PC-9 (cell line): ENCODE data around the gene MAP4K3. TPM values are rescaled to one million over a fixed set of nuclear protein-coding genes. Genes with fewer than 3 reads are reported as not detected.

Experiments used
- BruUV-seq: library from RNA; stranded (reverse); fragments of 400-500 nt; replicated peaks from 2 replicates; lab custom pipeline; 2021; lab: Mats Ljungman, UMichigan
- CTCF ChIA-PET: fragments of 300-600 bp; sonication (Branson Sonifier 250); formaldehyde crosslinking; loops from one replicate; lab custom pipeline; 2022; ENCODE audit warnings: antibody characterized with exemption; lab: Charles Lee
- POLR2A ChIA-PET: fragments of 300-600 bp; sonication (Branson Sonifier 250); formaldehyde crosslinking; loops from one replicate; lab custom pipeline; 2022; ENCODE audit warnings: antibody characterized with exemption; ENCODE audit not compliant: unreplicated experiment; lab: Charles Lee
- DNase-seq, 2 experiments: peaks; one replicate each; pipeline versions ENCODE4 v3.0.0 to v3.0.0-alpha.2; 2015 to 2022; ENCODE audit warnings: mixed read lengths in 1 of 2
- H2AFZ ChIP-seq: fragments of 200-600 bp; sonication (generic); 2 replicates; pipeline ENCODE4 v1.8.1; 2017; ENCODE audit warnings: antibody characterized with exemption
- H3F3A ChIP-seq: fragments of 200-600 bp; sonication (generic); 2 replicates; pipeline ENCODE4 v1.8.1; 2017; ENCODE audit warnings: antibody characterized with exemption, mild to moderate bottlenecking, low read depth; ENCODE audit not compliant: insufficient read depth
- H3K27ac ChIP-seq: fragments of 200-600 bp; sonication (generic); 2 replicates; pipeline ENCODE4 v1.6.1; 2016; ENCODE audit warnings: mixed run types
- H3K27me3 ChIP-seq: fragments of 200-600 bp; sonication (generic); 2 replicates; pipeline ENCODE4 v1.6.1; 2016; ENCODE audit warnings: low read depth, mixed run types; ENCODE audit not compliant: insufficient read depth
- H3K36me3 ChIP-seq: fragments of 200-600 bp; sonication (generic); 2 replicates; pipeline ENCODE4 v1.6.1; 2016; ENCODE audit warnings: low read depth, mixed run types
- H3K4me1 ChIP-seq: fragments of 200-600 bp; sonication (generic); replicated peaks from 2 replicates; pipeline ENCODE4 v1.6.1; 2016; ENCODE audit warnings: mixed run types; ENCODE audit not compliant: insufficient read depth
- H3K4me2 ChIP-seq: fragments of 200-600 bp; sonication (generic); 2 replicates; pipeline ENCODE4 v1.6.1; 2017; ENCODE audit warnings: mixed run types
- H3K4me3 ChIP-seq: fragments of 200-600 bp; sonication (generic); 2 replicates; pipeline ENCODE4 v1.6.1; 2016; ENCODE audit warnings: mixed run types
- H3K79me2 ChIP-seq: fragments of 200-600 bp; sonication (generic); 2 replicates; pipeline ENCODE4 v1.6.1; 2017; ENCODE audit warnings: low read depth, mixed run types
- H3K9me2 ChIP-seq: fragments of 200-600 bp; sonication (generic); 2 replicates; pipeline ENCODE4 v1.8.1; 2017; ENCODE audit warnings: mild to moderate bottlenecking; ENCODE audit not compliant: insufficient read depth
- H3K9me3 ChIP-seq: fragments of 200-600 bp; sonication (generic); 2 replicates; pipeline ENCODE4 v1.8.1; 2016; ENCODE audit warnings: low read depth; ENCODE audit not compliant: insufficient read depth
- H4K20me1 ChIP-seq: fragments of 200-600 bp; sonication (generic); 2 replicates; pipeline ENCODE4 v1.8.1; 2017; ENCODE audit not compliant: insufficient read depth
- EZH2 ChIP-seq: fragments of 200-600 bp; sonication (generic); IDR thresholded peaks from 2 replicates; pipeline ENCODE4 v1.8.0; 2017; ENCODE audit warnings: antibody characterized with exemption, low read depth
- intact Hi-C: fragments of 100-400 bp; cut with micrococcal nuclease; formaldehyde crosslinking; loops from one replicate; pipeline ENCODE4 v1.10.0; 2022; ENCODE audit not compliant: unreplicated experiment
- total RNA-seq: library from RNA; stranded (reverse); gene quantifications from 2 replicates; pipeline ENCODE4 v1.2.3, GENCODE V29; 2021
- TF ChIP-seq, protein P1 (sequence below): fragments of 200-600 bp; sonication (generic); conservative IDR thresholded peaks from 2 replicates; pipeline ENCODE4 v1.6.1; 2017; ENCODE audit warnings: mixed run types, antibody characterized with exemption, mild to moderate bottlenecking, moderate library complexity

MAP4K3 gene
- total RNA-seq, 1 experiment from 2014 or later, result 38.4 TPM

DNA sequence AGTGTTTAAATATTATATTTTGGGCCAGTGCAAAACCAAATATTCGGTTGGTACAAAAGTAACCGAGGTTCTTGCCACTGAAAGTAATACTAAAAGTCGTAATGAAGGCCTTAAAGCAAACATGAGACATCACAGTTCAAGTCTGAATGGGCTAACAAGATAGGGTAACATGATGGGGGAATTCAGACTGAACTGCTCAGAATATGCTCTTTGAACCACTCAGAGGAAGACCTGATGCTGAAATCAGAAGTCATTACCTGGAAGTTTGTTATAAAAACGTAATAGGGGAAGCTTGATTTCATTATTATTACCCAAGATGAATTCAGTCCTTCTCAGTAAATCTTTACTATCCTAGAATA, 219.9 kb downstream of the MAP4K3 start:
- BruUV-seq, result no TSS peak

DNA sequence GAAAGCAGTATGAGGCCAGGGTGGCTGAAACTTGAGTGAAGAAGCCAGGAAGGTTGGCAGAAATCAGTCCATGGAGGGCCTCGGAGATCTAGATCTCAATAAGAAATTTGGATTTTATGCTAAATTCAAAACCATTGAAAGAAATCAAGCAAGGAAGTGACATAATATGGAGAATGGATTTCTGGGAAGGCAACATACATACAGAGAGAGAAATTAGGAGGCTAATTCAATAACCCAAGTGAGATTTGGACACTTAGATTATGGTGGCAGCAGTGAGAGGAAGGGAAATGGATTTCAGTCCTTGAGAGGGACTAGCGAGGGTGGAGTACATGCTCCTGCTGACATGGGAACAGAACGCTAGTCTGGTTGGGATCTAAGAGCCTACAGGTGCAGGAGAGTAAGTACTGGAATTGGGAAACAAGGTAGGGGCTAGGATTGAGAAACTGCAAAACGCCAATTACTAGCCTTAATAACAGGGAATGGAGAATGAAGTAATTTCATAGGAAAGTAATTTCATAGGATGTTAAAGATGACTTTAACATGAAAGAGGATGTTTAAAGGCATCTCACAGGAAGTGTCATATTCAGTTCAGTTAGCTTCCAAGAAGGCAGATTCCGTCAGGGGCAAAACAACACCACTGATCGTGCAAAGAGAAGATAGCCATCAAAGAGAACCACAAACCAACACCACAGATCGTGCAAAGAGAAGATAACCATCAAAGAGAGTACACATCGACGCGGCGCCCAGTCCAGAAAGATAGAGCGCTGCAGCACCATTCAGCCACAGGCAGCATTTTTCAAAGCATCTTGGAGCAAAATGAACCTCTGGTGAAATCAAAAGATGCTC, 220.5 kb downstream of the MAP4K3 start:
- Histone ChIP-seq H3K27me3 (no peaks in the 10 kb centered on the region), H3K36me3 (no peaks in the 10 kb centered on the region), H3K9me2 (no peaks in the 10 kb centered on the region), H3K79me2 (no peaks in the 10 kb centered on the region), H4K20me1 (no peaks in the 10 kb centered on the region), H3K4me2 (no peak overlapping the region), H3F3A (no peaks in the 10 kb centered on the region), H3K4me3 (no peak overlapping the region), H2AFZ (no peak overlapping the region), H3K9me3 (no peaks in the 10 kb centered on the region), H3K27ac (no peak overlapping the region), H3K4me1 (no peaks in the 10 kb centered on the region)
- intact Hi-C loops, result no loop called here
- ChIA-PET POLR2A (no interaction called here), CTCF (no interaction called here)
- DNase-seq, result no peak
- BruUV-seq, result no TSS peak
- TF ChIP-seq, protein P1, sequence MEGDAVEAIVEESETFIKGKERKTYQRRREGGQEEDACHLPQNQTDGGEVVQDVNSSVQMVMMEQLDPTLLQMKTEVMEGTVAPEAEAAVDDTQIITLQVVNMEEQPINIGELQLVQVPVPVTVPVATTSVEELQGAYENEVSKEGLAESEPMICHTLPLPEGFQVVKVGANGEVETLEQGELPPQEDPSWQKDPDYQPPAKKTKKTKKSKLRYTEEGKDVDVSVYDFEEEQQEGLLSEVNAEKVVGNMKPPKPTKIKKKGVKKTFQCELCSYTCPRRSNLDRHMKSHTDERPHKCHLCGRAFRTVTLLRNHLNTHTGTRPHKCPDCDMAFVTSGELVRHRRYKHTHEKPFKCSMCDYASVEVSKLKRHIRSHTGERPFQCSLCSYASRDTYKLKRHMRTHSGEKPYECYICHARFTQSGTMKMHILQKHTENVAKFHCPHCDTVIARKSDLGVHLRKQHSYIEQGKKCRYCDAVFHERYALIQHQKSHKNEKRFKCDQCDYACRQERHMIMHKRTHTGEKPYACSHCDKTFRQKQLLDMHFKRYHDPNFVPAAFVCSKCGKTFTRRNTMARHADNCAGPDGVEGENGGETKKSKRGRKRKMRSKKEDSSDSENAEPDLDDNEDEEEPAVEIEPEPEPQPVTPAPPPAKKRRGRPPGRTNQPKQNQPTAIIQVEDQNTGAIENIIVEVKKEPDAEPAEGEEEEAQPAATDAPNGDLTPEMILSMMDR, result no peak
- no peak for TF ChIP-seq EZH2

More for the DNA sequence above, 219.9 kb downstream of the MAP4K3 start:
- no peaks in the 10 kb centered on the region for H3F3A ChIP-seq
- DNase-seq, result no peak
- H3K4me3 ChIP-seq, result no peak overlapping the region
- intact Hi-C loops, result no loop called here
- H3K9me3 ChIP-seq, result no peaks in the 10 kb centered on the region
- H3K4me2 ChIP-seq, result no peak overlapping the region
- TF ChIP-seq, protein P1, result no peak
- no peak for TF ChIP-seq EZH2
- H4K20me1 ChIP-seq, result no peaks in the 10 kb centered on the region
- H3K4me1 ChIP-seq, result no peaks in the 10 kb centered on the region
- H3K79me2 ChIP-seq, result no peaks in the 10 kb centered on the region
- ChIA-PET CTCF (no interaction called here), POLR2A (no interaction called here)
- no peaks in the 10 kb centered on the region for H3K36me3 ChIP-seq
- no peak overlapping the region for H3K27ac ChIP-seq
- H2AFZ ChIP-seq, result no peak overlapping the region
- no peaks in the 10 kb centered on the region for H3K27me3 ChIP-seq
- H3K9me2 ChIP-seq, result no peaks in the 10 kb centered on the region

DNA sequence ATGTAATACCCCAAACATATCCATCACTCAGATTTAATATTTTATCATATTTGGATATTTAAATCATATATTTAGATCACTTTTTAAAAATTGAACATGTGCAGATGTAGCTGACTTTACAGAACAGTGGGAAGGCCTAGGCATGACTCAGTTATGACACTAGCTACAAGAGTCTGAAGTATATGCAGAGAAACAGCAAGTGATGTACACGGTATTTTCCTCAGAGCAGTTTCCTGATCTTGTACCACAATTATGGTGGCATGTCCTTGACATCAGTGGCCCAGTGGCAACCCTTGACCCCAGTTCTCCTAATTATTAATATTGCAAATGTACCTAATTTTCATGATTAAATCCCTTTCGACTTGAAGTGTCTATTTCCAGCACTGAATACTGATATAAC, 221.5 kb downstream of the MAP4K3 start:
- no peak overlapping the region for H3K27ac ChIP-seq
- no peaks in the 10 kb centered on the region for H4K20me1 ChIP-seq
- no peak overlapping the region for H3K4me3 ChIP-seq
- POLR2A ChIA-PET, result no interaction called here
- H3K79me2 ChIP-seq, result no peaks in the 10 kb centered on the region
- no peaks in the 10 kb centered on the region for H3K36me3 ChIP-seq
- H3K9me2 ChIP-seq, result no peaks in the 10 kb centered on the region
- no peaks in the 10 kb centered on the region for H3K9me3 ChIP-seq
- H3K4me2 ChIP-seq, result no peak overlapping the region
- no peak for DNase-seq
- CTCF ChIA-PET, result no interaction called here
- no peak overlapping the region for H2AFZ ChIP-seq
- no peaks in the 10 kb centered on the region for H3F3A ChIP-seq
- BruUV-seq, result no TSS peak
- TF ChIP-seq EZH2, result no peak
- TF ChIP-seq, protein P1, result no peak
- no peaks in the 10 kb centered on the region for H3K4me1 ChIP-seq
- no peaks in the 10 kb centered on the region for H3K27me3 ChIP-seq
- intact Hi-C loops, result no loop called here
